Measurements from ENCODE around the gene PSMD11.

GRCh38 chr17:32487473-32488176 is 43.3 kb downstream of the PSMD11 start:
- no peak for TF ChIP-seq SUZ12 (IDR thresholded peaks at IDR 0.05; ENCODE audit: extremely low read depth, insufficient read depth, insufficient read length)
- no peak for TF ChIP-seq ZNF274 (IDR thresholded peaks at IDR 0.05; ENCODE audit: low read depth, low read length)

Data from NT2/D1 (cell line).